Endothelial cell of umbilical vein (primary cell): ENCODE measurements around the gene TEKTIP1. TPM values are rescaled to one million over a fixed set of nuclear protein-coding genes. Genes with fewer than 3 reads are reported as not detected.

ENCODE experiments used
- BruUV-seq: library from RNA; stranded (reverse); fragments of 400-500 nt; replicated peaks from 2 replicates; lab custom pipeline; 2021; lab: Mats Ljungman, UMichigan
- CTCF ChIA-PET: fragments of 300-600, 350-600 bp; sonication (Branson Sonifier 250); formaldehyde crosslinking; loops from one replicate; lab custom pipeline; 2021; ENCODE audit warnings: antibody characterized with exemption, inconsistent platforms; lab: Charles Lee
- POLR2A ChIA-PET: fragments of 300-600, 350-600 bp; sonication (Branson Sonifier 250); formaldehyde crosslinking; loops from one replicate; lab custom pipeline; 2021; ENCODE audit warnings: antibody characterized with exemption, inconsistent platforms; lab: Charles Lee
- DNase-seq: peaks from one replicate; pipeline ENCODE4 v3.0.0-alpha.2; 2011; ENCODE audit warnings: low read depth, low spot score
- FAIRE-seq: peaks from 2 replicates; lab custom pipeline; 2011; peaks lifted over from hg19 to GRCh38; lab: Jason Lieb, UNC
- H2AFZ ChIP-seq: 2 replicates; pipeline ENCODE4 v1.6.0; 2012; ENCODE audit warnings: low read depth, low read length, control low read depth, inconsistent platforms
- H3K27ac ChIP-seq: 2 replicates; pipeline ENCODE4 v1.5.1; 2011; ENCODE audit warnings: low read depth, mild to moderate bottlenecking, control low read depth, low read length, moderate library complexity; ENCODE audit not compliant: insufficient read depth
- H3K27me3 ChIP-seq, 2 experiments: 2 replicates each; pipeline versions ENCODE4 v1.6.0 to v1.6.1; 2011; ENCODE audit warnings: low read length in 2 of 2, mixed read lengths in 1 of 2; ENCODE audit not compliant: control insufficient read depth in 2 of 2, insufficient read depth in 2 of 2
- H3K36me3 ChIP-seq, 2 experiments: 2 replicates in 1 of 2; 3 replicates in 1 of 2; pipeline ENCODE4 v1.5.1; 2011; ENCODE audit warnings: low read length in 2 of 2, mild to moderate bottlenecking in 1 of 2, moderate library complexity in 1 of 2; ENCODE audit not compliant: control insufficient read depth in 2 of 2, insufficient read depth in 2 of 2; ENCODE audit errors: extremely low read depth in 1 of 2
- H3K4me1 ChIP-seq: 3 replicates; pipeline ENCODE4 v1.5.1; 2011; ENCODE audit warnings: mild to moderate bottlenecking, low read length; ENCODE audit not compliant: control insufficient read depth, insufficient read depth; ENCODE audit errors: extremely low read depth
- H3K4me2 ChIP-seq: 2 replicates; pipeline ENCODE4 v1.6.1; 2011; ENCODE audit warnings: low read length, control low read depth, mixed read lengths; ENCODE audit not compliant: insufficient read depth
- H3K4me3 ChIP-seq, 3 experiments: fragments of 200-600 bp in 1 of 3; sonication (generic), shearing (Covaris generic) in 1 of 3; replicated peaks in 1 of 3; 2 replicates each; pipeline ENCODE4 v1.5.1; 2011 to 2016; ENCODE audit warnings: control low read depth in 3 of 3, low read length in 3 of 3, mild to moderate bottlenecking in 2 of 3, inconsistent platforms in 1 of 3, low read depth in 1 of 3, moderate library complexity in 1 of 3; ENCODE audit not compliant: insufficient read depth in 1 of 3
- H3K79me2 ChIP-seq: 2 replicates; pipeline ENCODE4 v1.6.0; 2012; ENCODE audit warnings: low read length, inconsistent platforms; ENCODE audit not compliant: control insufficient read depth, insufficient read depth
- H3K9ac ChIP-seq: replicated peaks from 2 replicates; pipeline ENCODE3; 2011; ENCODE audit warnings: low read length, control low read depth; ENCODE audit not compliant: insufficient read depth; ENCODE audit errors: extremely low read depth
- H3K9me1 ChIP-seq: replicated peaks from 3 replicates; pipeline ENCODE4 v1.6.0; 2011; ENCODE audit warnings: mild to moderate bottlenecking, low read length; ENCODE audit not compliant: control insufficient read depth, insufficient read depth; ENCODE audit errors: extremely low read depth
- H3K9me3 ChIP-seq: replicated peaks from 2 replicates; pipeline ENCODE4 v1.5.1; 2012; ENCODE audit warnings: low read length, inconsistent platforms; ENCODE audit not compliant: control insufficient read depth, insufficient read depth
- H4K20me1 ChIP-seq: replicated peaks from 2 replicates; pipeline ENCODE3; 2011; ENCODE audit warnings: mild to moderate bottlenecking, low read length; ENCODE audit not compliant: control insufficient read depth, insufficient read depth; ENCODE audit errors: extremely low read depth
- EZH2 ChIP-seq: IDR thresholded peaks from 2 replicates; pipeline ENCODE4 v1.6.1; 2012; ENCODE audit warnings: borderline replicate concordance, low read depth, mild to moderate bottlenecking, moderate library complexity, low read length, inconsistent platforms; ENCODE audit not compliant: severe bottlenecking
- FOS ChIP-seq: IDR thresholded peaks from 2 replicates; pipeline ENCODE4 v1.6.1; 2011; ENCODE audit warnings: mild to moderate bottlenecking, low read length, moderate library complexity, borderline replicate concordance; ENCODE audit not compliant: insufficient read depth
- GATA2 ChIP-seq: IDR thresholded peaks from 2 replicates; pipeline ENCODE4 v1.7.0; 2011; ENCODE audit warnings: low read depth, mild to moderate bottlenecking, moderate library complexity, mixed read lengths, low read length; ENCODE audit not compliant: insufficient read length, insufficient read depth
- JUN ChIP-seq: IDR thresholded peaks from 2 replicates; pipeline ENCODE4 v1.6.1; 2011; ENCODE audit warnings: borderline replicate concordance, low read depth; ENCODE audit not compliant: insufficient read length, insufficient read depth
- MAX ChIP-seq: IDR thresholded peaks from 2 replicates; pipeline ENCODE4 v1.6.1; 2011; ENCODE audit not compliant: insufficient read depth, insufficient read length
- MYC ChIP-seq: IDR thresholded peaks from one replicate; pipeline ENCODE4 v1.6.1; 2011; ENCODE audit warnings: mild to moderate bottlenecking, low read depth, low read length
- POLR2A ChIP-seq: IDR thresholded peaks from 2 replicates; pipeline ENCODE4 v1.6.1; 2012; ENCODE audit warnings: low read depth, mild to moderate bottlenecking, control low read depth, low read length
- POLR2AphosphoS5 ChIP-seq: IDR thresholded peaks from 2 replicates; pipeline ENCODE4 v1.6.1; 2012; ENCODE audit warnings: low read depth, mild to moderate bottlenecking, control low read depth, low read length, moderate library complexity; ENCODE audit not compliant: insufficient read depth
- dilution Hi-C: fragments of 300-500 bp; cut with MboI; formaldehyde crosslinking; loops from one replicate; pipeline ENCODE4 v1.15.0; 2019; ENCODE audit warnings: low sequenced_read_pairs; ENCODE audit not compliant: extremely low pct_ligation_motif_present
- intact Hi-C: fragments of 100-400 bp; cut with micrococcal nuclease; formaldehyde crosslinking; loops from one replicate; pipeline ENCODE4 v1.10.0; 2022
- polyA plus RNA-seq, 4 experiments: library from polyadenylated mRNA; depleted of rRNA in 3 of 4; stranded (reverse) in 3 of 4; unstranded in 1 of 4; fragments of >200 nt; gene quantifications; 2 replicates each; pipeline versions ENCODE4 v1.2.1 to v1.2.3, GENCODE V29; 2011 to 2012; ENCODE audit warnings: missing spikeins in 1 of 4
- total RNA-seq: library from RNA; stranded (reverse); gene quantifications from 2 replicates; pipeline ENCODE4 v1.2.3, GENCODE V29; 2021
- TF ChIP-seq, protein P1 (sequence below), 2 donors: IDR thresholded peaks; 1 replicate in 1 of 2; 2 replicates in 1 of 2; pipeline ENCODE4 v1.5.1; 2011; ENCODE audit warnings: low read length in 2 of 2, mild to moderate bottlenecking in 2 of 2, moderate library complexity in 2 of 2, control low read depth in 1 of 2, inconsistent platforms in 1 of 2, low read depth in 1 of 2; ENCODE audit not compliant: insufficient read depth in 1 of 2; ENCODE audit errors: extremely low read depth in 1 of 2

TEKTIP1 gene
- total and polyA plus RNA-seq, 2 donors (not counting 3 experiments of a cell fraction or from before 2014, with no cell fraction given): 0.73 TPM; not detected in 1

DNA sequence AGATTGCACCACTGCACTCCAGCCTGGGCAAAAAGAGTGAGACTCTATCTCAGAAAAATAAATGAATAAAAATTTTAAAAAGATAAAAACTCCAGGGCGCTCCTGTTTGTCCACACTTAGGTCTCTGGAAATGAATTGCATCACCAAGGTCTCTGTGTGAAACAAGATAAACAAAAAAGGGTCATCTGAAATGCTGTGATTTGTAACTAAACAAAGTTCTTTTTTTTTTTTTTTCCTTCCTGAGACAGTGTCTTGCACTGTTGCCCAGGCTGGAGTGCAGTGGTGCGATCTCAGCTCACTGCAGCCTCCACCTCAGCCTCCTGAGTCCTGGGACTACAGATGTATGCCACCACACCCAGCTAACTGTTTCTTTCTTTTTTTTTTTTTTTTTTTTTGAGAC, 21.3 kb upstream of the TEKTIP1 start:
- Histone ChIP-seq H3K9me3 (no peaks in the 10 kb centered on the region), H3K36me3 (peaks cover 0 to 21% of the 10 kb centered on the region in 2 experiments), H3K4me2 (no peak overlapping the region), H3K4me1 (no peaks in the 10 kb centered on the region), H3K9ac (no peak overlapping the region), H3K9me1 (no peaks in the 10 kb centered on the region), H4K20me1 (no peaks in the 10 kb centered on the region), H2AFZ (no peak overlapping the region), H3K27me3 (no peaks in the 10 kb centered on the region), H3K4me3 (no peak overlapping the region), H3K27ac (no peak overlapping the region), H3K79me2 (peaks cover 86% of the 10 kb centered on the region)
- FAIRE-seq (no peak), DNase-seq (no peak)
- ChIA-PET CTCF (interaction anchor here (1.2 kb wide), 2 partner anchors 27 to 213 kb away, joined by 3 to 4 read pairs; no protein-coding TSS in a partner anchor), POLR2A (no interaction called here)
- dilution Hi-C loops (no loop called here), intact Hi-C loops (no loop called here)
- TF ChIP-seq POLR2AphosphoS5 (no peak), JUN (no peak), MYC (no peak), POLR2A (no peak), FOS (no peak), GATA2 (no peak), MAX (no peak), EZH2 (no peak)
- TF ChIP-seq, protein P1, sequence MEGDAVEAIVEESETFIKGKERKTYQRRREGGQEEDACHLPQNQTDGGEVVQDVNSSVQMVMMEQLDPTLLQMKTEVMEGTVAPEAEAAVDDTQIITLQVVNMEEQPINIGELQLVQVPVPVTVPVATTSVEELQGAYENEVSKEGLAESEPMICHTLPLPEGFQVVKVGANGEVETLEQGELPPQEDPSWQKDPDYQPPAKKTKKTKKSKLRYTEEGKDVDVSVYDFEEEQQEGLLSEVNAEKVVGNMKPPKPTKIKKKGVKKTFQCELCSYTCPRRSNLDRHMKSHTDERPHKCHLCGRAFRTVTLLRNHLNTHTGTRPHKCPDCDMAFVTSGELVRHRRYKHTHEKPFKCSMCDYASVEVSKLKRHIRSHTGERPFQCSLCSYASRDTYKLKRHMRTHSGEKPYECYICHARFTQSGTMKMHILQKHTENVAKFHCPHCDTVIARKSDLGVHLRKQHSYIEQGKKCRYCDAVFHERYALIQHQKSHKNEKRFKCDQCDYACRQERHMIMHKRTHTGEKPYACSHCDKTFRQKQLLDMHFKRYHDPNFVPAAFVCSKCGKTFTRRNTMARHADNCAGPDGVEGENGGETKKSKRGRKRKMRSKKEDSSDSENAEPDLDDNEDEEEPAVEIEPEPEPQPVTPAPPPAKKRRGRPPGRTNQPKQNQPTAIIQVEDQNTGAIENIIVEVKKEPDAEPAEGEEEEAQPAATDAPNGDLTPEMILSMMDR (IDR thresholded peaks at IDR 0.05; ENCODE audit: extremely low read depth in 1 of 2, insufficient read depth in 1 of 2, low read depth in 1 of 2, low read length in 2 of 2): no peak
- BruUV-seq: no TSS peak
